HEK293 (cell line): ENCODE data around the gene UTP3.

Experiments
- CTCF ChIA-PET: fragments of 350-600 bp; formaldehyde crosslinking; extraction: SDS; loops from one replicate; lab custom pipeline; 2021; ENCODE audit warnings: antibody characterized with exemption; lab: Yijun Ruan, JAX
- POLR2A ChIA-PET: fragments of 300-600 bp; formaldehyde crosslinking; extraction: SDS; loops from one replicate; lab custom pipeline; 2020; ENCODE audit warnings: antibody characterized with exemption, inconsistent platforms; lab: Yijun Ruan, JAX
- H3K27ac ChIP-seq: fragments of 200-500 bp; sonication (Bioruptor generic); 2 replicates; pipeline ENCODE4 v1.5.1; 2014; ENCODE audit warnings: low read depth, low read length, control low read depth, inconsistent platforms; ENCODE audit errors: extremely low read depth
- H3K36me3 ChIP-seq, 2 experiments: fragments of 200-500 bp in 1 of 2; sonication (Bioruptor generic) in 1 of 2; 1 replicate in 1 of 2; 2 replicates in 1 of 2; pipeline ENCODE4 v1.5.1; 2014 to 2017; ENCODE audit warnings: inconsistent platforms in 2 of 2, low read length in 2 of 2; ENCODE audit not compliant: control insufficient read depth in 2 of 2, insufficient read depth in 1 of 2
- H3K4me1 ChIP-seq: fragments of 200-500 bp; sonication (Bioruptor generic); 2 replicates; pipeline ENCODE4 v1.5.1; 2014; ENCODE audit warnings: mild to moderate bottlenecking, low read length, inconsistent platforms; ENCODE audit not compliant: control insufficient read depth, insufficient read depth
- H3K4me3 ChIP-seq: 2 replicates; pipeline ENCODE4 v1.5.1; 2011; ENCODE audit warnings: low read depth, mild to moderate bottlenecking, control low read depth, low read length, moderate library complexity
- H3K9me3 ChIP-seq: fragments of 200-500 bp; sonication (Bioruptor generic); 2 replicates; pipeline ENCODE4 v1.5.1; 2014; ENCODE audit warnings: low read depth, low read length, inconsistent platforms; ENCODE audit not compliant: control insufficient read depth, insufficient read depth
- TCF7L2 ChIP-seq: IDR thresholded peaks from 2 replicates; pipeline ENCODE4 v1.6.1; 2011; ENCODE audit warnings: low read depth, mild to moderate bottlenecking, inconsistent platforms, low read length, moderate library complexity, borderline replicate concordance
- TRIM28 ChIP-seq: IDR thresholded peaks from 2 replicates; pipeline ENCODE4 v1.6.1; 2011; ENCODE audit warnings: low read length, control low read depth, borderline replicate concordance
- ZFP69B ChIP-seq: fragments of 450-650 bp; formaldehyde crosslinking; IDR thresholded peaks from 2 replicates; pipeline ENCODE4 v1.5.1; 2016; ENCODE audit warnings: missing biosample characterization, missing genetic modification characterization
- ZNF132 ChIP-seq: fragments of 450-650 bp; formaldehyde crosslinking; IDR thresholded peaks from 2 replicates; pipeline ENCODE4 v1.5.1; 2017; ENCODE audit warnings: missing biosample characterization, missing genetic modification characterization, borderline replicate concordance
- ZNF16 ChIP-seq: fragments of 450-650 bp; formaldehyde crosslinking; IDR thresholded peaks from 2 replicates; pipeline ENCODE4 v1.5.1; 2016; ENCODE audit warnings: low read depth, missing biosample characterization, missing genetic modification characterization
- ZNF239 ChIP-seq: fragments of 450-650 bp; formaldehyde crosslinking; IDR thresholded peaks from 2 replicates; pipeline ENCODE4 v1.5.1; 2016; ENCODE audit warnings: missing biosample characterization, missing genetic modification characterization
- ZNF24 ChIP-seq: fragments of 450-650 bp; formaldehyde crosslinking; IDR thresholded peaks from 2 replicates; pipeline ENCODE4 v1.5.1; 2016; ENCODE audit warnings: missing biosample characterization, missing genetic modification characterization
- ZNF324 ChIP-seq: fragments of 450-650 bp; formaldehyde crosslinking; IDR thresholded peaks from 2 replicates; pipeline ENCODE4 v1.5.1; 2016; ENCODE audit warnings: missing biosample characterization, missing genetic modification characterization
- ZNF335 ChIP-seq: fragments of 450-650 bp; formaldehyde crosslinking; conservative IDR thresholded peaks from 2 replicates; pipeline ENCODE4 v1.5.1; 2016; ENCODE audit warnings: missing biosample characterization, missing genetic modification characterization
- ZNF391 ChIP-seq: fragments of 450-650 bp; formaldehyde crosslinking; IDR thresholded peaks from 2 replicates; pipeline ENCODE4 v1.5.1; 2016; ENCODE audit warnings: low read depth, missing biosample characterization, missing genetic modification characterization, borderline replicate concordance
- ZNF423 ChIP-seq: fragments of 450-650 bp; formaldehyde crosslinking; IDR thresholded peaks from 2 replicates; pipeline ENCODE4 v1.5.1; 2016; ENCODE audit warnings: missing biosample characterization, missing genetic modification characterization
- ZNF529 ChIP-seq: fragments of 450-650 bp; formaldehyde crosslinking; IDR thresholded peaks from 2 replicates; pipeline ENCODE4 v1.5.1; 2017; ENCODE audit warnings: missing genetic modification characterization, missing biosample characterization; ENCODE audit not compliant: insufficient replicate concordance
- ZNF558 ChIP-seq: fragments of 450-650 bp; formaldehyde crosslinking; IDR thresholded peaks from 2 replicates; pipeline ENCODE4 v1.5.1; 2016; ENCODE audit warnings: missing biosample characterization, missing genetic modification characterization
- ZNF776 ChIP-seq: fragments of 450-650 bp; formaldehyde crosslinking; IDR thresholded peaks from 2 replicates; pipeline ENCODE4 v1.5.0; 2017; ENCODE audit warnings: missing biosample characterization, missing genetic modification characterization, borderline replicate concordance
- ZNF791 ChIP-seq: fragments of 450-650 bp; formaldehyde crosslinking; IDR thresholded peaks from 2 replicates; pipeline ENCODE4 v1.5.1; 2016; ENCODE audit warnings: missing biosample characterization, missing genetic modification characterization
- TF ChIP-seq, protein P1 (sequence below): fragments of 450-650 bp; formaldehyde crosslinking; IDR thresholded peaks from 2 replicates; pipeline ENCODE4 v1.5.1; 2017; ENCODE audit warnings: missing biosample characterization, missing genetic modification characterization
- TF ChIP-seq, protein P2 (sequence below): fragments of 450-650 bp; formaldehyde crosslinking; IDR thresholded peaks from 2 replicates; pipeline ENCODE4 v1.5.1; 2017; ENCODE audit warnings: missing biosample characterization, missing genetic modification characterization
- TF ChIP-seq, protein P3 (sequence below): fragments of 450-650 bp; IDR thresholded peaks from 2 replicates; pipeline ENCODE4 v1.5.1; 2018; ENCODE audit warnings: missing biosample characterization, mild to moderate bottlenecking, missing genetic modification characterization
- TF ChIP-seq, protein P4 (sequence below): sonication (generic); formaldehyde crosslinking; IDR thresholded peaks from 2 replicates; pipeline ENCODE4 v1.8.1; 2022; ENCODE audit warnings: mild to moderate bottlenecking, moderate library complexity, missing genetic modification reagents
- TF ChIP-seq, protein P5 (sequence below): fragments of 450-650 bp; formaldehyde crosslinking; IDR thresholded peaks from 2 replicates; pipeline ENCODE4 v1.5.1; 2016; ENCODE audit warnings: missing biosample characterization, missing genetic modification characterization
- TF ChIP-seq, protein P6 (sequence below): fragments of 450-650 bp; IDR thresholded peaks from 2 replicates; pipeline ENCODE4 v1.5.1; 2018; ENCODE audit warnings: missing biosample characterization, missing genetic modification characterization
- TF ChIP-seq, protein P7 (sequence below): fragments of 450-650 bp; formaldehyde crosslinking; IDR thresholded peaks from 2 replicates; pipeline ENCODE4 v1.5.1; 2017; ENCODE audit warnings: missing biosample characterization, missing genetic modification characterization

The UTP3 gene, protein sequence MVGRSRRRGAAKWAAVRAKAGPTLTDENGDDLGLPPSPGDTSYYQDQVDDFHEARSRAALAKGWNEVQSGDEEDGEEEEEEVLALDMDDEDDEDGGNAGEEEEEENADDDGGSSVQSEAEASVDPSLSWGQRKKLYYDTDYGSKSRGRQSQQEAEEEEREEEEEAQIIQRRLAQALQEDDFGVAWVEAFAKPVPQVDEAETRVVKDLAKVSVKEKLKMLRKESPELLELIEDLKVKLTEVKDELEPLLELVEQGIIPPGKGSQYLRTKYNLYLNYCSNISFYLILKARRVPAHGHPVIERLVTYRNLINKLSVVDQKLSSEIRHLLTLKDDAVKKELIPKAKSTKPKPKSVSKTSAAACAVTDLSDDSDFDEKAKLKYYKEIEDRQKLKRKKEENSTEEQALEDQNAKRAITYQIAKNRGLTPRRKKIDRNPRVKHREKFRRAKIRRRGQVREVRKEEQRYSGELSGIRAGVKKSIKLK

DNA sequence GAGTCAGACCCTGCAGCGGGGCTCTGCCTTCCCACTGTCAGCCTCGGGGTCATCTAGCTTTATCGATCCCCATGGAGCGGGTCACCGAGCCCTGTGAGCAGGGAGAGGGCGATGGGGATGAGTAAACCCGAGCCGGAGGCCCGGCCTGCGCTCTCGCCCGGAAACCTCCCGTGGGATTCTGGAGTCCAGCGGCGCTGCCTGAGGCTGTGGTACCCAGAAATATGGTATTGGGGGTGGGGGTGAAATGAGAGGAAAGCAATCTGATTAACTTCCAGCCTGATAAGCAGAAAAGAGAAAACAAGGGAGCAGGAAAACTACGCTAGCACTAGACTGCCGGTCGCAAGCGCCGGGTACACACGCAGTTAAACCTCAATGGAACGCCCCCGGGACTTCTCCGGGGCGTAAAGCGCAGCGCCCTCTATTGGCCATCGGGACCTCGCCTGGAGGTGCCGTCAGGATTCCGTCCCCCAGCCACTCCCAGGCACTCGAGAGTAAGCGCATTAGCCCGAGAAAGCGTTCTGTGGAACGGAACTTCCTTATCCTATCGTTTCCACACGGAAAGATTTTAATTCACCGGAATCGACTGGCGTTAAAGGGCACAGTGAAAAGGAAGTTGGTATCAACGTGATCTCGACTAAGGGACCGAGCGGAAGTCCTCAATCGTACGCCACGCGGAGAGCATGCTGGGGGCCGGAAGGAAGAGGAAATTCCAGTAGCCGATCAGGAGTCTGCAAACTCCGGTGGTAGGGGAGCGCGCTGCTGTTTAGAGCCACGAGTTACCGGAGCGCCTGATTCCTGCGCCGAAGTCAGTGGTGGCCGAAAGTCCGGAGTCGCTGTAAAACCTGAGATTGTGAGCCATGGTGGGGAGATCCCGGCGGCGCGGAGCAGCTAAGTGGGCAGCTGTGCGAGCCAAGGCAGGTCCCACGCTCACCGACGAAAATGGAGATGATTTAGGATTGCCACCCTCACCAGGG, at the start of gene UTP3:
TSS of gene UTP3 (plus strand) at position 712 of the 974 bp plus-strand sequence. CDS start at position 858, 146 bp downstream.
- peak within 1 kb of the TSS; percentile 93 for H3K4me3 ChIP-seq
- ChIA-PET POLR2A (interaction anchor here (1.0 to 1.4 kb wide), 3 partner anchors 16 to 34 kb away, joined by 3 to 8 read pairs (median 3); partner anchors contain the start of gene RUFY3), CTCF (interaction anchor here (0.5 to 2.5 kb wide), 9 partner anchors 8 to 556 kb away, joined by 3 to 9 read pairs (median 3); no protein-coding TSS in a partner anchor)
- peaks cover 0 to 33% of the 10 kb centered on the region in 2 experiments; a peak in 1 of 3 replicates for H3K36me3 ChIP-seq
- H3K9me3 ChIP-seq, result no peaks in the 10 kb centered on the region
- peak within 1 kb of the TSS; percentile 72 for H3K27ac ChIP-seq
- H3K4me1 ChIP-seq, result no peaks in the 10 kb centered on the region
- TF ChIP-seq, protein P1, sequence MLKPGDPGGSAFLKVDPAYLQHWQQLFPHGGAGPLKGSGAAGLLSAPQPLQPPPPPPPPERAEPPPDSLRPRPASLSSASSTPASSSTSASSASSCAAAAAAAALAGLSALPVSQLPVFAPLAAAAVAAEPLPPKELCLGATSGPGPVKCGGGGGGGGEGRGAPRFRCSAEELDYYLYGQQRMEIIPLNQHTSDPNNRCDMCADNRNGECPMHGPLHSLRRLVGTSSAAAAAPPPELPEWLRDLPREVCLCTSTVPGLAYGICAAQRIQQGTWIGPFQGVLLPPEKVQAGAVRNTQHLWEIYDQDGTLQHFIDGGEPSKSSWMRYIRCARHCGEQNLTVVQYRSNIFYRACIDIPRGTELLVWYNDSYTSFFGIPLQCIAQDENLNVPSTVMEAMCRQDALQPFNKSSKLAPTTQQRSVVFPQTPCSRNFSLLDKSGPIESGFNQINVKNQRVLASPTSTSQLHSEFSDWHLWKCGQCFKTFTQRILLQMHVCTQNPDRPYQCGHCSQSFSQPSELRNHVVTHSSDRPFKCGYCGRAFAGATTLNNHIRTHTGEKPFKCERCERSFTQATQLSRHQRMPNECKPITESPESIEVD (tag by site-specific recombination), result no peak
- TF ChIP-seq, protein P2, sequence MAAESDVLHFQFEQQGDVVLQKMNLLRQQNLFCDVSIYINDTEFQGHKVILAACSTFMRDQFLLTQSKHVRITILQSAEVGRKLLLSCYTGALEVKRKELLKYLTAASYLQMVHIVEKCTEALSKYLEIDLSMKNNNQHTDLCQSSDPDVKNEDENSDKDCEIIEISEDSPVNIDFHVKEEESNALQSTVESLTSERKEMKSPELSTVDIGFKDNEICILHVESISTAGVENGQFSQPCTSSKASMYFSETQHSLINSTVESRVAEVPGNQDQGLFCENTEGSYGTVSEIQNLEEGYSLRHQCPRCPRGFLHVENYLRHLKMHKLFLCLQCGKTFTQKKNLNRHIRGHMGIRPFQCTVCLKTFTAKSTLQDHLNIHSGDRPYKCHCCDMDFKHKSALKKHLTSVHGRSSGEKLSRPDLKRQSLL (tag by site-specific recombination), result peak; percentile 65; the same call in 1 of the 2 replicates
- TF ChIP-seq ZNF791 (tag by site-specific recombination), result no peak
- no peak for TF ChIP-seq ZNF776 (tag by site-specific recombination)
- no peak for TF ChIP-seq ZNF16 (tag by site-specific recombination)
- TF ChIP-seq ZNF529 (tag by site-specific recombination), result no peak
- TF ChIP-seq ZNF335, result peak; percentile 93
- TF ChIP-seq, protein P3, sequence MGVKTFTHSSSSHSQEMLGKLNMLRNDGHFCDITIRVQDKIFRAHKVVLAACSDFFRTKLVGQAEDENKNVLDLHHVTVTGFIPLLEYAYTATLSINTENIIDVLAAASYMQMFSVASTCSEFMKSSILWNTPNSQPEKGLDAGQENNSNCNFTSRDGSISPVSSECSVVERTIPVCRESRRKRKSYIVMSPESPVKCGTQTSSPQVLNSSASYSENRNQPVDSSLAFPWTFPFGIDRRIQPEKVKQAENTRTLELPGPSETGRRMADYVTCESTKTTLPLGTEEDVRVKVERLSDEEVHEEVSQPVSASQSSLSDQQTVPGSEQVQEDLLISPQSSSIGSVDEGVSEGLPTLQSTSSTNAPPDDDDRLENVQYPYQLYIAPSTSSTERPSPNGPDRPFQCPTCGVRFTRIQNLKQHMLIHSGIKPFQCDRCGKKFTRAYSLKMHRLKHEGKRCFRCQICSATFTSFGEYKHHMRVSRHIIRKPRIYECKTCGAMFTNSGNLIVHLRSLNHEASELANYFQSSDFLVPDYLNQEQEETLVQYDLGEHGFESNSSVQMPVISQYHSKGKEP, result peak; percentile 69
- TF ChIP-seq, protein P4, sequence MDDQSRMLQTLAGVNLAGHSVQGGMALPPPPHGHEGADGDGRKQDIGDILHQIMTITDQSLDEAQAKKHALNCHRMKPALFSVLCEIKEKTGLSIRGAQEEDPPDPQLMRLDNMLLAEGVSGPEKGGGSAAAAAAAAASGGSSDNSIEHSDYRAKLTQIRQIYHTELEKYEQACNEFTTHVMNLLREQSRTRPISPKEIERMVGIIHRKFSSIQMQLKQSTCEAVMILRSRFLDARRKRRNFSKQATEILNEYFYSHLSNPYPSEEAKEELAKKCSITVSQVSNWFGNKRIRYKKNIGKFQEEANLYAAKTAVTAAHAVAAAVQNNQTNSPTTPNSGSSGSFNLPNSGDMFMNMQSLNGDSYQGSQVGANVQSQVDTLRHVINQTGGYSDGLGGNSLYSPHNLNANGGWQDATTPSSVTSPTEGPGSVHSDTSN (CRISPR knock-in tag), result no peak
- TF ChIP-seq, protein P5, sequence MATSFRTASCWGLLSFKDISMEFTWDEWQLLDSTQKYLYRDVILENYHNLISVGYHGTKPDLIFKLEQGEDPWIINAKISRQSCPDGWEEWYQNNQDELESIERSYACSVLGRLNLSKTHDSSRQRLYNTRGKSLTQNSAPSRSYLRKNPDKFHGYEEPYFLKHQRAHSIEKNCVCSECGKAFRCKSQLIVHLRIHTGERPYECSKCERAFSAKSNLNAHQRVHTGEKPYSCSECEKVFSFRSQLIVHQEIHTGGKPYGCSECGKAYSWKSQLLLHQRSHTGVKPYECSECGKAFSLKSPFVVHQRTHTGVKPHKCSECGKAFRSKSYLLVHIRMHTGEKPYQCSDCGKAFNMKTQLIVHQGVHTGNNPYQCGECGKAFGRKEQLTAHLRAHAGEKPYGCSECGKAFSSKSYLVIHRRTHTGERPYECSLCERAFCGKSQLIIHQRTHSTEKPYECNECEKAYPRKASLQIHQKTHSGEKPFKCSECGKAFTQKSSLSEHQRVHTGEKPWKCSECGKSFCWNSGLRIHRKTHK, result no peak
- TF ChIP-seq, protein P6, sequence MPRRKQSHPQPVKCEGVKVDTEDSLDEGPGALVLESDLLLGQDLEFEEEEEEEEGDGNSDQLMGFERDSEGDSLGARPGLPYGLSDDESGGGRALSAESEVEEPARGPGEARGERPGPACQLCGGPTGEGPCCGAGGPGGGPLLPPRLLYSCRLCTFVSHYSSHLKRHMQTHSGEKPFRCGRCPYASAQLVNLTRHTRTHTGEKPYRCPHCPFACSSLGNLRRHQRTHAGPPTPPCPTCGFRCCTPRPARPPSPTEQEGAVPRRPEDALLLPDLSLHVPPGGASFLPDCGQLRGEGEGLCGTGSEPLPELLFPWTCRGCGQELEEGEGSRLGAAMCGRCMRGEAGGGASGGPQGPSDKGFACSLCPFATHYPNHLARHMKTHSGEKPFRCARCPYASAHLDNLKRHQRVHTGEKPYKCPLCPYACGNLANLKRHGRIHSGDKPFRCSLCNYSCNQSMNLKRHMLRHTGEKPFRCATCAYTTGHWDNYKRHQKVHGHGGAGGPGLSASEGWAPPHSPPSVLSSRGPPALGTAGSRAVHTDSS (tag by site-specific recombination), result no peak
- TF ChIP-seq ZNF24, result peak; percentile 90; the same call in 1 of the 2 replicates
- no peak for TF ChIP-seq TCF7L2
- TF ChIP-seq ZNF132 (tag by site-specific recombination), result no peak
- TF ChIP-seq, protein P7, sequence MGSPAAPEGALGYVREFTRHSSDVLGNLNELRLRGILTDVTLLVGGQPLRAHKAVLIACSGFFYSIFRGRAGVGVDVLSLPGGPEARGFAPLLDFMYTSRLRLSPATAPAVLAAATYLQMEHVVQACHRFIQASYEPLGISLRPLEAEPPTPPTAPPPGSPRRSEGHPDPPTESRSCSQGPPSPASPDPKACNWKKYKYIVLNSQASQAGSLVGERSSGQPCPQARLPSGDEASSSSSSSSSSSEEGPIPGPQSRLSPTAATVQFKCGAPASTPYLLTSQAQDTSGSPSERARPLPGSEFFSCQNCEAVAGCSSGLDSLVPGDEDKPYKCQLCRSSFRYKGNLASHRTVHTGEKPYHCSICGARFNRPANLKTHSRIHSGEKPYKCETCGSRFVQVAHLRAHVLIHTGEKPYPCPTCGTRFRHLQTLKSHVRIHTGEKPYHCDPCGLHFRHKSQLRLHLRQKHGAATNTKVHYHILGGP (tag by site-specific recombination), result no peak
- peak; percentile 91 for TF ChIP-seq ZNF324
- peak; percentile 94; the same call in 1 of the 2 replicates for TF ChIP-seq ZNF391 (tag by site-specific recombination)
- peak; percentile 88 for TF ChIP-seq ZFP69B (tag by site-specific recombination)
- TF ChIP-seq ZNF423 (tag by site-specific recombination), result no peak
- peak; percentile 98 for TF ChIP-seq TRIM28
- TF ChIP-seq ZNF558 (tag by site-specific recombination), result peak; percentile 86; the same call in 1 of the 2 replicates
- no peak for TF ChIP-seq ZNF239 (tag by site-specific recombination)
